CD4-positive, alpha-beta T cell treated with Interleukin-12 subunit alpha and Interleukin-12 subunit beta, for 1 hour (primary cell): ENCODE results near the gene SLAMF6.
A peak's percentile ranks its signal among the peaks of the same experiment; 100 is the strongest.

ENCODE experiments used
- DNase-seq: peaks from one replicate; pipeline ENCODE4 v3.0.0-alpha.2; 2020

Gene SLAMF6

DNA sequence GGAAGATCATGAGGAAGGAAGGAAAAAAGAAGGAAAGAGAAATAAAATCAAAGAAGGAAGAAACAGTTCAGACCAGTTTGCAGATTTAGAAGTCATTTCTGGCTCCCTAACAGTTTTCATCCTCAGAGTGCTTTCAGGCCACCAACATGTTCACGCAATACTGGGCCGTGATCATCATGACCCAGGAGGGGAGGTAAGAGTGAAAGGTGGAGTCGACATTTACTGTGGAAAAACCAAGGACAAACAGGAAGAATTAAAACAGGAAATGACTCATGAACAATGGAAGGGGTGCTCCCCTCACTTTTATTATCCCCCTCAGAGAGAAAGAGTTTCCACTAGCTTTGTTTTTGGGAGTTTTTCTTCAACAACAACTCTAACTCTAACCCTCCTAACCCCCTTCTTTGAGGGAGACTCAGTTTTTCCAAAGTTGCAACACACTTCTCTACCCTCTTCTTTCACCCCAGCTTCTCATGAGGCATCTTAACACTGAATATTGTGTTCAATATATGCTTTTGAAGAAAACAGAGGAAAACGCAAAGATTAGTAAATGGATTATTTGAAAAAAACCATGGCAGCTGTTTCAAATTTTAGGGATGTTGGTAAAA is 62.3 kb downstream of the SLAMF6 start:
- DNase-seq: peak; percentile 16

GRCh38 chr1:160460214-160460642 is 62.8 kb downstream of the SLAMF6 start:
- no peak for DNase-seq

DNA sequence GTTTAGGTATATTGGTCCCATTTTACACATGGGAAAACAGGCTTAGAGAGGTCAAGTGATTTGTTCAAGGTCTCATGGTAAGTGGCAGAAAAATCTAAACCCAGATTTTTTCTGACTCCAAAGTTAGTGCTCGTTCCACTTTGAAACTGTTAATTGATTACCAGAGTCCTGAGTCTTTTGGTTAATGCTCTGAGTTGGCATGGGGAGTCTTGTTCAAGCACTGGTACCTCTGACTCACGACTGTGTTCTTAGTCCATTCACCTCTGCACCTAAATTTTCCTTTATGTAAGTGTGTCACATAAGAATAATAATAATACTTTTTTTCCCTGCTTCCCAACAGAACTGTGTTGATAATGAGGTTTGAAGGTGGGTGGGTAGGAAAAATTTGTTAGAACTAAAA is 63.4 kb downstream of the SLAMF6 start:
- DNase-seq: no peak

- DNase-seq: no peak
Measured at GRCh38 chr1:160459056-160459455, 64.0 kb downstream of the SLAMF6 start.

DNA sequence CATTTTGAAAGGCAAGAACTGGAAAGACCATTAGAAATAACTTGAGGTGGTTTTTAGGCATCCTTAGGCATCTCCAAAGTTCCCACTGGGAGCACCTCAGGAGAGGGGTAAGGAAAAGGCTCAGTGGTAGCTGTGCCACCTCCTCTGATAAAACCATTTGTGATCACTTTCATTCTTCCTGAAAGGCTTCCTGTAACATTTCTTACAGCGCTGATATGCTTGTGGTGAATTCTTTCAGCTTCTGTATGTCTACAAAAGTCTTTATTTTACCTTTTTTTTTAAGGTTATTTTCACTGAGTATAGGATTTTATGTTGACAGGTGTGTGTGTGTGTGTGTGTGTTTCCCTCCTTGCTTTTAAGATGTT is 67.9 kb downstream of the SLAMF6 start:
- no peak for DNase-seq

DNA sequence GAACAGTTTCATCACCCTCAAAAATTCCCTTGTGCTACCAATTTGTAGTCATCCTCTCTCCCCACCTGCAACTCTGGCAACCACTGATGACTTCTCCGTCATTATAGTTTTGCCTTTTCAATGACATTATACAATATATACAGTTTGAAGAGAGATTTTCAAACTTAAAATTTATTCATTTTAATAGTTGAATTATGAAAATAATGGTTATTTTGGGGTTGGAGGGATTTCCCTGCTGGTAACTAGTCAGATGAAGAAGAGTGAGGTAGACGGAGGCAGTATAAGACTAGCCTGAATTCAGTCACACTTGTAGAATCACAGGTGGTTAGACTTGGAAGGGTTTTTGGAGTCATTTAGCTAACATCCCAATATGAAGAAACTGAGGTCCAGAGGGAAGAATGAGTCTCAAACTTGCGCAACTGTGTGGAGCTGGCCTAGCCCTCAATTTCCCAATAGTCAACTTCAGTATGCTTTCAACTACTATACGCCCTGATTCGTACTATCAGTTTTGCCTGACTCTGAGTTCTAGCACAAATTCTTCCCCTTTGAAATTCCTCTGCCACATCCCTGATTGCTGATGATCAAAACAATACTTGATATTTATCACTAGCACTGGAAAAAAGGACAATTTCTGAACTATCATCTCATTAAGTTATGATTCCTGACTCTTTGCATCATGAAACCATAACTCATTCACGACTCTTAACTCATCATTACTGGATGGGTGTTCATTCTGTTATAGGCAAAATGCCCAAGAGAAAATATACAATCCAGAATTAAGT is 68.5 kb downstream of the SLAMF6 start:
- no peak for DNase-seq

DNA sequence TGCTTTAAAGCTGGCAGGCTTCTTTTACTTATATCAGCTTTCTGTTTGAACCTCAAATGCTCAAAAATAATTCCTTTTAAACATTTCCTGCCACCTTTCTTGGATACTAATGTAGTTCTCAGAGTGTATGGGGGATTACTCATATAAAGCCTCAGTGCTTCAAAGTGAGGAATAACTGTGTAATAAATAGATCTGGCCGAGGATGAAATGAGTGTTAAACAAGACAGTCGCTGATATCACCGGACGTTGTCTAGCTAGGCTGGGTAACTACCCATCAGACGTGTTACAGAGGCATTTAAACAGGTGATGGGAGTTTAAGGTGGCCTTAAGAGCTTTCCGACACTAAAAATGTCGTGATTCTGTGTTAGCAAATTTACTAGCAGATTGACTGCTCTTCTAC is 69.6 kb downstream of the SLAMF6 start:
- DNase-seq: no peak

DNA sequence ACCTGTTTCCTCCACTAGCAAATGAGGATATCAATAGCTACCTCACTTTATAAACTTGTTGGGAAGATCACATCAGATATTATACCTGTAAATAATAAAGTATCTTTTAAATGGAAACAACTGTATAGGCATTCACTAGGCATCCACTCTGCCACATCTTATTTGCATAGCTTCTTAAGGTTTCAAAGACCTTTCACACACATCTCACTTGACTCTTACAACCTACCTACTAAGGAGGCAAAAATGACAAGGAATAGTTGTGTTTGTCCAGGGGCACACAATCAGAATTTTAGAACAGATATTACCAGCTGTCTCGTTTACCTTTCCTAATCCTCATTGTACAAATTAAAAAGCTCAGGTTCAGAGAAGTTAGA is 71.2 kb downstream of the SLAMF6 start:
- DNase-seq: no peak

DNA sequence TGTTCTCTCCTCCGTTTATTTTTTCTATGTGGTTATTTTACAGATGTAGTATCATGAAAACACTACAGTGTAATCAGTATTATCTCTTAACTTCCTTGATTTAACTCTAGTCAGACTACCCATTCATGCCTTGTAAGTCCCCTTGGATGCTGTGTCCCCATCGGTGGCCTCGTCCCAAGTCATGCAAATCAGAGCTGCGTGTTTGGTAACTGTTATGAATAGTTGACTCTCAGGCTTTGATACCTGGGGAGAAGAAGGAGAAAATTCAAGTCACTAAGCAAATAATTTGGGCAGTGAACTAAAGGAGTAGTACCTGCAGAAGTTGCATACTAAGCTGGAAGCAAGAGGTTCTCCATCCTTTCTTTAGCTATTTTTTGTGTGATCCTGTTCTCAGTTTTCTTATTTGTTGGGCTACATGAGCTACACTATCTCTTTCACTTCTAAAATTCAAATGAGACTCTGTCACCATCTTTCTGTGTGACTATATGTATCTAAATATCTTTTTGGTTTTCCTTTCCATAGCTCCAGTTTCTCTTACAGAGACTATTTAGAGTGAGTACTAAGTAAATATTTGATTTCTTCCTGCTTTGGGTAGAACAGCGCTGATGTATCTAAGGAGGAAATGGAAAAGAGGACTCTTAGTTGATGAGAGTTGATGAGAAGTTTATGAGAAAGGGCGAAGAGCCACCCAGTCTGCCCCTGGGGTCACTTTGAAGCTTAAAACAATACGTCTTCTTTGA is 71.8 kb downstream of the SLAMF6 start:
- no peak for DNase-seq

DNA sequence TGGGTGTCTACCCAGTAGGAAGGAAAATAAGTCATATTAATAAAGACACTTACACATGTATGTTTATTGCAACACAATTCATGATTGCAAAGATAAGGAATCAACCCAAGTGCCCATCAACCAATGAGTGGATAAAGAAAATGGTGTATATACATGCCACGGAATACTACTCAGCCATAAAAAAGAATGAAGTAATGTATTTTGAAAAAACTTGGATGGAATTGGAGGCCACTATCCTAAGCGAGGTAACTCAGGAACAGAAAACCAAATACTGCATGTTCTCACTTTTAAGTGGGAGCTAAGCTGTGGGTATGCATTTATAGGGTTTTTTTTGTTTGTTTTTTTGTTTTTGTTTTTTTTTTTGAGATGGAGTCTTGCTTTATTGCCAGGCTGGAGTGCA is 73.6 kb downstream of the SLAMF6 start:
- DNase-seq: no peak

DNA sequence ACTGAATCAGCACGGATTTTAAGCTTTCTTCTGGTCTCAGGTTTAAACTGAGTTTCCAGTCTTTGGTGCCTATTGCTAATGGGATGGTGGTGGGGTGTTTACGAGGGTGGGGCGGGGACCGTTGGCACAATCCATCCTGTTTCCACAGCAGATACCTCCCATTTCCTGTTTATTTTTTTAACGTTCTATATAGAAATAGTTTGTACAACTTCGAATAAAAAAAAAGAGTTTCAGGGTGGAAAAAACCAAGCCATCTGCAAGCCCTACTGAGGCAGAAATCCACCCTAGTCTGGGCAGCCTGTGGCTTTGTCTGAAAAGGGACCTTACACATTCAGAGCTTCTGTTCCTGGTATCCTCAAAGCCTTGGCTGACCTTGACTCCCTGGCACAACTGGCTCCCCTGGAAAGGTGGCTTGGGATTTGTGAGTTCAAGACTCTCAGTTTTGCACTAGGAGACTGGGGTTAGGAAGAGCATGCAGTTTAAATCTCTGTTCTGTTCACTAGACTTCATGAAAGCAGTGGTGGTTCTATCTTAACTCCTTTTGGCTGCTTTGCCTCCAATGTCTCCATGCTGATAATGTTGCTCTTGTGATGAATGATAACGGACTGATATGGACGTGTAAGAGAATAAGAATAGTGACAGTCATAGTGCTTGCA is 76.0 kb downstream of the SLAMF6 start:
- no peak for DNase-seq

DNA sequence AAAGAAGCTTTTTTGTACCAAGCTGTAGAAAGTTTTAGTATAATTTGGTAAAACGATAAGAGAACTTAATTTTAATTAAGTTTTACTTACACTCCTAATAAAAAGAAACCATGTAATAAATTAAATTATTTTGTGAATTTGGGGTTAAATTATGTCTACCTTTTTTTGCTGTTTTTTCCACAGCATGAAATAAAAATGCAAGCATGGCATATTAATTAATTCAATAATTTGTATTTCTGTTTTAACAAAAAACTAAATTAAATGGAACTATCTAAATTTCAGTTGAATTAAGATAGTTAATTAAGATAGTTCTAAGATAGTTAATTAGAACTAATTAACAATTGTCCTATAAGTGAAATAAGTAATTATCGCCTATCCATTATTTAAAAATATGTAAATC is 83.3 kb downstream of the SLAMF6 start:
- no peak for DNase-seq

DNA sequence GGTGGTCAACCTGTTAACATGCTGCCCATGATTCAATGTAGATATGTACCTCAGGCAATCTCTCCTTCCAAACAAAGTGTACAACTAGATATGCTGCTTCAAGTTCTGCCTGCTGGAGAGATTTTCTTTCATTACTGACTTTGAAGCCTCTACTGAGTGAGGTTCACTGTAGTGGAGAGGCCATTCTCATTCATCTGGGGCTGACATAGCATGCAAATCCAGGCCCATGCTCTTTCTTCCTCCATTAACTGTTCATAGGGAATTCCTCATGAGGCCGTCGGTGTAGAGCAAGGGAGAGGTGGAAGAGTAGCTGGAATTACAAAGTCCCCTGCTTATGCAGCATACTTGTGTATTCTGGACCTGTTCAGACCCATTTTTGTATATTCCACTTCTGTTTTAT is 84.1 kb downstream of the SLAMF6 start:
- DNase-seq: no peak

GRCh38 chr1:160438317-160438918 is 84.6 kb downstream of the SLAMF6 start:
- no peak for DNase-seq

- DNase-seq: peak; percentile 65
Measured at GRCh38 chr1:160437432-160438316, 85.4 kb downstream of the SLAMF6 start.

DNA sequence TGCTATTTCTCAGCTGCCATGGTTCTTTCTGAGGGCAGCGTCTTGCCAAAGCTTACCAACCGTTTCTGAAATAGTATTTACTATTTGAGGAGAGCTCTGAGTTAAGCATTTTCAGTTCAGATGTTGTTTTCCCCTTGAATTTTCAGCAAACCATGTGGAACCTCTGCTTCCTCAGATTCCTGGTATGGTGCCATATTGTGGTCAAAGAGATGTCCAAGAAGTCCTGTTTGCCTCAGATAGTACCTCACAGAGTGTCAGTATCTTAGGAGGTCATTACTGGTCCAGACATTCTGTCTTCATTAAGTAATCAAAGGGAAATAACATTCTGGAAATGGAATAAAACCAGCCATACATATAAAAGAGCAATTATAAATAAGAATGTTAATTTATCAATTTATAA is 86.1 kb downstream of the SLAMF6 start:
- DNase-seq: no peak
